ENCODE data around the gene ITPR2.
A peak's percentile ranks its signal among the peaks of the same experiment; 100 is the strongest.

Gene ITPR2

DNA sequence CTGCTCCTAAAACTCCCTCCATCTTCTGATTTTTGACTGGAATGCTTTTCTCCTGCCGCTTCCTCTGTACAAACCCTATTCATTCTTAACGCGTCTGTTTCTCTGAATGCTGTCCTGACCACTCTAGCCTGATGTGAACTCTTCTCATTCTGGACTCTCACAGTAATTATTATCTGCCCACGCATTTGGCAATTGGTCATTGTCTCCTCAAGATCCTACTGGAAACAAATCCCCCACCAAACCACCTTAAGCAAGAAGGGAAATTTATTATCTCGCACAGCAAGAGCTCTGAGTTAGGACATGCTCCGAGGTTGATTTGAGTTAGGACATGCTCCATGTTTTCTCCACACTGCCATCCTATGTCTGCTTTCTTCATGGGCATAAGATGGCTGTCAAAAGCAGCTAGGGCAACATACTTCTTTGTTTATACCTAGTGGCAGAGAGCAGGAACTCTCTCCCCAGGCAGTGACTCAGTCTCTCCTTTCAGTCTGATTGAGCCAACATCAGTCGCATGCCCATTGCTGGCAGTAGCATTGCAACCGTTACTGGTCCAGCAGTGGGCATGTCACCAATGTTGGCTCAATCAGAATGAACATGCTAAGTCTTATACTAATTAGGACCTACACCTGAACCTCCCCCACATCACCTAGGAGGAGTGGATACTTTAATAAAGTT lies 535.5 kb downstream of the ITPR2 start:
- H3K36me3 ChIP-seq (replicated peaks; ENCODE audit: low read depth, low read length), result no peaks in the 10 kb centered on the region
- peaks cover 45% of the 10 kb centered on the region for H3K4me1 ChIP-seq (ENCODE audit: low read length)
- H3K79me2 ChIP-seq (ENCODE audit: low read length), result no peaks in the 10 kb centered on the region
- no peak overlapping the region for H3K9ac ChIP-seq (ENCODE audit: low read length)
- H3K4me3 ChIP-seq (ENCODE audit: low read length), result no peak overlapping the region
- no peak overlapping the region for H2AFZ ChIP-seq (ENCODE audit: low read depth, low read length)
- peak overlapping the region; percentile 73 for H3K4me2 ChIP-seq (ENCODE audit: low read length)
- no peaks in the 10 kb centered on the region for H3K9me3 ChIP-seq (ENCODE audit: insufficient read depth, low read length)
- no peaks in the 10 kb centered on the region for H4K20me1 ChIP-seq (ENCODE audit: insufficient read depth, low read length)
- TF ChIP-seq, protein P1, sequence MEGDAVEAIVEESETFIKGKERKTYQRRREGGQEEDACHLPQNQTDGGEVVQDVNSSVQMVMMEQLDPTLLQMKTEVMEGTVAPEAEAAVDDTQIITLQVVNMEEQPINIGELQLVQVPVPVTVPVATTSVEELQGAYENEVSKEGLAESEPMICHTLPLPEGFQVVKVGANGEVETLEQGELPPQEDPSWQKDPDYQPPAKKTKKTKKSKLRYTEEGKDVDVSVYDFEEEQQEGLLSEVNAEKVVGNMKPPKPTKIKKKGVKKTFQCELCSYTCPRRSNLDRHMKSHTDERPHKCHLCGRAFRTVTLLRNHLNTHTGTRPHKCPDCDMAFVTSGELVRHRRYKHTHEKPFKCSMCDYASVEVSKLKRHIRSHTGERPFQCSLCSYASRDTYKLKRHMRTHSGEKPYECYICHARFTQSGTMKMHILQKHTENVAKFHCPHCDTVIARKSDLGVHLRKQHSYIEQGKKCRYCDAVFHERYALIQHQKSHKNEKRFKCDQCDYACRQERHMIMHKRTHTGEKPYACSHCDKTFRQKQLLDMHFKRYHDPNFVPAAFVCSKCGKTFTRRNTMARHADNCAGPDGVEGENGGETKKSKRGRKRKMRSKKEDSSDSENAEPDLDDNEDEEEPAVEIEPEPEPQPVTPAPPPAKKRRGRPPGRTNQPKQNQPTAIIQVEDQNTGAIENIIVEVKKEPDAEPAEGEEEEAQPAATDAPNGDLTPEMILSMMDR (IDR thresholded peaks at IDR 0.05; ENCODE audit: low read depth, low read length), result no peak
- TF ChIP-seq EZH2phosphoT487 (IDR thresholded peaks at IDR 0.05; ENCODE audit: low read depth), result no peak
- H3K27ac ChIP-seq (ENCODE audit: low read length), result no peak overlapping the region
- peaks cover 14% of the 10 kb centered on the region for H3K27me3 ChIP-seq (ENCODE audit: low read depth, low read length)

DNA sequence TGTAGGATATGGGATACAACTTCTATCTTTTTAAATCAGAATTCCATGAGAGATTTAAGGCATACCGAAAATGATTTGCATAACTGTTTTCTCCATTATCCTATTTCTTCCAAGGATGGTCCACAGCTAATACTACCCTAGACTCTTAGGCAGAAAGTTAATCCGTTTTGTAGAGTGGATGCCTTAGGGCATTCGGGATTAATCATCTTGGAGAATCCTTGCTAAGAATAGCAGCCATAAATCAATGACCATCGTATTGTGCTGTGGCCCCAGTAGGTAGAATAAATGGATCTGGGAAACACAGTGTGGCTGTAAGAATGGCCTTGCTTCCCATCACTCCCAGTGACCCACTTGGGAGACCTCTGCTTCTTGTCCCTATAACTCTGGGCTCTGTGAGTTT lies 538.0 kb downstream of the ITPR2 start:
- peaks cover 39% of the 10 kb centered on the region for H3K4me1 ChIP-seq (ENCODE audit: low read length)
- no peak overlapping the region for H3K4me2 ChIP-seq (ENCODE audit: low read length)
- H3K36me3 ChIP-seq (replicated peaks; ENCODE audit: low read depth, low read length), result no peaks in the 10 kb centered on the region
- H3K9ac ChIP-seq (ENCODE audit: low read length), result no peak overlapping the region
- TF ChIP-seq, protein P1 (IDR thresholded peaks at IDR 0.05; ENCODE audit: low read depth, low read length), result no peak
- no peak for TF ChIP-seq EZH2phosphoT487 (IDR thresholded peaks at IDR 0.05; ENCODE audit: low read depth)
- H3K27me3 ChIP-seq (ENCODE audit: low read depth, low read length), result peaks cover 7% of the 10 kb centered on the region
- no peaks in the 10 kb centered on the region for H4K20me1 ChIP-seq (ENCODE audit: insufficient read depth, low read length)
- no peaks in the 10 kb centered on the region for H3K9me3 ChIP-seq (ENCODE audit: insufficient read depth, low read length)
- no peak overlapping the region for H3K4me3 ChIP-seq (ENCODE audit: low read length)
- H2AFZ ChIP-seq (ENCODE audit: low read depth, low read length), result no peak overlapping the region
- no peaks in the 10 kb centered on the region for H3K79me2 ChIP-seq (ENCODE audit: low read length)
- no peak overlapping the region for H3K27ac ChIP-seq (ENCODE audit: low read length)

- Histone ChIP-seq H3K36me3 (replicated peaks; ENCODE audit: low read depth, low read length) (no peaks in the 10 kb centered on the region), H3K4me2 (ENCODE audit: low read length) (no peak overlapping the region)
These were observed 539.4 kb downstream of the ITPR2 start for GRCh38 chr12:26293612-26294011.

DNA sequence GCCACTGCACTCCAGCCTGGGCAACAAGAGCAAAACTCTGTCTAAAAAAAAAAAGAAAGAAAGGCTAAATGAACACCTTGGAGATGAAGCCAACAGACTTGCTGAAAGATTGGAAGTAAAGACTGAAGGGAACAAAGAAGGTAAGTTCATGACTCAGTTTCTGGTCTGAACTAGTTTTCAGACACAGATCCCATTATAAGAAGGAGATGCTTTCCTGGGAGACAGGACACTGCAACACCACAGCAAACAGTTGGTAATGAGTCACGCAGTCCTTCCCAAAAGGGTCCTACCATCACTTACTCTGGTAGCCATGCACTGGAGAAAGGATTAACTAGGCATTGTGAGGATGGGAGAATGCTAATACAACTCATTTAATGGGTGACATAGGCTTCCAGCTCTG lies 540.4 kb downstream of the ITPR2 start:
- no peak overlapping the region for H3K9ac ChIP-seq (ENCODE audit: low read length)
- H2AFZ ChIP-seq (ENCODE audit: low read depth, low read length), result no peak overlapping the region
- H4K20me1 ChIP-seq (ENCODE audit: insufficient read depth, low read length), result no peaks in the 10 kb centered on the region
- H3K4me2 ChIP-seq (ENCODE audit: low read length), result no peak overlapping the region
- H3K4me1 ChIP-seq (ENCODE audit: low read length), result peaks cover 17% of the 10 kb centered on the region
- H3K79me2 ChIP-seq (ENCODE audit: low read length), result no peaks in the 10 kb centered on the region
- H3K36me3 ChIP-seq (replicated peaks; ENCODE audit: low read depth, low read length), result no peaks in the 10 kb centered on the region
- no peak overlapping the region for H3K27ac ChIP-seq (ENCODE audit: low read length)
- H3K4me3 ChIP-seq (ENCODE audit: low read length), result no peak overlapping the region
- TF ChIP-seq, protein P1 (IDR thresholded peaks at IDR 0.05; ENCODE audit: low read depth, low read length), result no peak
- no peak for TF ChIP-seq EZH2phosphoT487 (IDR thresholded peaks at IDR 0.05; ENCODE audit: low read depth)
- no peaks in the 10 kb centered on the region for H3K9me3 ChIP-seq (ENCODE audit: insufficient read depth, low read length)
- peaks cover 7% of the 10 kb centered on the region for H3K27me3 ChIP-seq (ENCODE audit: low read depth, low read length)

More at GRCh38 chr12:26293612-26294011, 539.4 kb downstream of the ITPR2 start:
- Histone ChIP-seq H3K79me2 (ENCODE audit: low read length) (no peaks in the 10 kb centered on the region), H3K27ac (ENCODE audit: low read length) (no peak overlapping the region), H3K9me3 (ENCODE audit: insufficient read depth, low read length) (no peaks in the 10 kb centered on the region), H3K4me1 (ENCODE audit: low read length) (peaks cover 27% of the 10 kb centered on the region), H2AFZ (ENCODE audit: low read depth, low read length) (no peak overlapping the region), H3K4me3 (ENCODE audit: low read length) (no peak overlapping the region), H3K9ac (ENCODE audit: low read length) (no peak overlapping the region), H4K20me1 (ENCODE audit: insufficient read depth, low read length) (no peaks in the 10 kb centered on the region), H3K27me3 (ENCODE audit: low read depth, low read length) (peaks cover 7% of the 10 kb centered on the region)
- TF ChIP-seq EZH2phosphoT487 (IDR thresholded peaks at IDR 0.05; ENCODE audit: low read depth), result no peak
- TF ChIP-seq, protein P1 (IDR thresholded peaks at IDR 0.05; ENCODE audit: low read depth, low read length), result no peak

All from OCI-LY3 (cell line).